ENCODE measurements around the gene CERS1.

The CERS1 gene

DNA sequence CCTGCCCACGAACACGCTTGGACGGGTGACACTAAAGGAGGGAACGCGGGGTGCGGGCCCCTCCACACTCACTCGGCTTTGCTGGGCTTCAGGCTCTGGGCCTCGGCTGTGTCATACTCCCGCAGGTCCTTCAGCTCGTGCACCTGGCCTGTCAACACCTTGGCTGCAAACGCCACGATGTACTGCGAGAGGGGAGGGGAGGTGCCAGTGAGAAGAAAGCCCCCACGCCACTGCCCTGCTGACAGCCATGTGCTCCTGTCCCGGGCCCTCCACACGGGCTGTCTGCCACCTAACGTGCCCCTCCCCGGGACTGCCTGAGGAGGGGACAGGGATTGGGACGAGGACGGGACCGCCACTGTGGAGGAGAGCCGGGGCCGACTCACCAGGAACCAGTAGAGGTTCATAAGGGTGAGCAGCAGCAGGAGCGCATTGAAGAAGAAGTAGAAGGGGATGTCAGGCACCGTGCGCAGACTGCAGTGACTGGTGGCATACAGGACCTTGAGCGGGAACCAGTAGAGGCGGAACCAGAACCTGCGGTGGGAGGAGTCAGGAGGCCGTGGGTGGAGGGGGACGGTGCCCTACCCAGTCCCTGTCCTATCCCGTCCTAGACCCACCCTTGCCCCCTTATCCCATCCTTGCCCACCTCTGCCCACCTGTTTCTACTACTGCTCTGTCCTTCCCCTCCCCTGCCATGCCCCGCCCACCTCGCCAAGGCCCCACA is 16.9 kb downstream of the CERS1 start:
- TF ChIP-seq SNAI2 (CRISPR knock-in tag; IDR thresholded peaks at IDR 0.05) (no peak), GLIS3 (CRISPR knock-in tag; IDR thresholded peaks at IDR 0.05) (no peak), ZNF70 (CRISPR knock-in tag; IDR thresholded peaks at IDR 0.05) (no peak), ISL1 (CRISPR knock-in tag; IDR thresholded peaks at IDR 0.05) (no peak), ESRRG (CRISPR knock-in tag; IDR thresholded peaks at IDR 0.05) (no peak), TCF4 (CRISPR knock-in tag; IDR thresholded peaks at IDR 0.05; ENCODE audit: borderline replicate concordance) (no peak), ZNF8 (CRISPR knock-in tag; IDR thresholded peaks at IDR 0.05) (no peak), ARNTL (CRISPR knock-in tag; IDR thresholded peaks at IDR 0.05; ENCODE audit: borderline replicate concordance, low read depth) (no peak), PPARA (CRISPR knock-in tag; IDR thresholded peaks at IDR 0.05; ENCODE audit: borderline replicate concordance) (no peak), OSR1 (CRISPR knock-in tag; IDR thresholded peaks at IDR 0.05) (no peak), TOX (CRISPR knock-in tag; IDR thresholded peaks at IDR 0.05; ENCODE audit: borderline replicate concordance) (no peak)
- TF ChIP-seq, protein P1, sequence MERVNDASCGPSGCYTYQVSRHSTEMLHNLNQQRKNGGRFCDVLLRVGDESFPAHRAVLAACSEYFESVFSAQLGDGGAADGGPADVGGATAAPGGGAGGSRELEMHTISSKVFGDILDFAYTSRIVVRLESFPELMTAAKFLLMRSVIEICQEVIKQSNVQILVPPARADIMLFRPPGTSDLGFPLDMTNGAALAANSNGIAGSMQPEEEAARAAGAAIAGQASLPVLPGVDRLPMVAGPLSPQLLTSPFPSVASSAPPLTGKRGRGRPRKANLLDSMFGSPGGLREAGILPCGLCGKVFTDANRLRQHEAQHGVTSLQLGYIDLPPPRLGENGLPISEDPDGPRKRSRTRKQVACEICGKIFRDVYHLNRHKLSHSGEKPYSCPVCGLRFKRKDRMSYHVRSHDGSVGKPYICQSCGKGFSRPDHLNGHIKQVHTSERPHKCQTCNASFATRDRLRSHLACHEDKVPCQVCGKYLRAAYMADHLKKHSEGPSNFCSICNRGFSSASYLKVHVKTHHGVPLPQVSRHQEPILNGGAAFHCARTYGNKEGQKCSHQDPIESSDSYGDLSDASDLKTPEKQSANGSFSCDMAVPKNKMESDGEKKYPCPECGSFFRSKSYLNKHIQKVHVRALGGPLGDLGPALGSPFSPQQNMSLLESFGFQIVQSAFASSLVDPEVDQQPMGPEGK (CRISPR knock-in tag; IDR thresholded peaks at IDR 0.05; ENCODE audit: borderline replicate concordance) = no peak
- TF ChIP-seq, protein P2, sequence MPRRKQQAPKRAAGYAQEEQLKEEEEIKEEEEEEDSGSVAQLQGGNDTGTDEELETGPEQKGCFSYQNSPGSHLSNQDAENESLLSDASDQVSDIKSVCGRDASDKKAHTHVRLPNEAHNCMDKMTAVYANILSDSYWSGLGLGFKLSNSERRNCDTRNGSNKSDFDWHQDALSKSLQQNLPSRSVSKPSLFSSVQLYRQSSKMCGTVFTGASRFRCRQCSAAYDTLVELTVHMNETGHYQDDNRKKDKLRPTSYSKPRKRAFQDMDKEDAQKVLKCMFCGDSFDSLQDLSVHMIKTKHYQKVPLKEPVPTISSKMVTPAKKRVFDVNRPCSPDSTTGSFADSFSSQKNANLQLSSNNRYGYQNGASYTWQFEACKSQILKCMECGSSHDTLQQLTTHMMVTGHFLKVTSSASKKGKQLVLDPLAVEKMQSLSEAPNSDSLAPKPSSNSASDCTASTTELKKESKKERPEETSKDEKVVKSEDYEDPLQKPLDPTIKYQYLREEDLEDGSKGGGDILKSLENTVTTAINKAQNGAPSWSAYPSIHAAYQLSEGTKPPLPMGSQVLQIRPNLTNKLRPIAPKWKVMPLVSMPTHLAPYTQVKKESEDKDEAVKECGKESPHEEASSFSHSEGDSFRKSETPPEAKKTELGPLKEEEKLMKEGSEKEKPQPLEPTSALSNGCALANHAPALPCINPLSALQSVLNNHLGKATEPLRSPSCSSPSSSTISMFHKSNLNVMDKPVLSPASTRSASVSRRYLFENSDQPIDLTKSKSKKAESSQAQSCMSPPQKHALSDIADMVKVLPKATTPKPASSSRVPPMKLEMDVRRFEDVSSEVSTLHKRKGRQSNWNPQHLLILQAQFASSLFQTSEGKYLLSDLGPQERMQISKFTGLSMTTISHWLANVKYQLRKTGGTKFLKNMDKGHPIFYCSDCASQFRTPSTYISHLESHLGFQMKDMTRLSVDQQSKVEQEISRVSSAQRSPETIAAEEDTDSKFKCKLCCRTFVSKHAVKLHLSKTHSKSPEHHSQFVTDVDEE (CRISPR knock-in tag; IDR thresholded peaks at IDR 0.05) = no peak
- TF ChIP-seq, protein P3, sequence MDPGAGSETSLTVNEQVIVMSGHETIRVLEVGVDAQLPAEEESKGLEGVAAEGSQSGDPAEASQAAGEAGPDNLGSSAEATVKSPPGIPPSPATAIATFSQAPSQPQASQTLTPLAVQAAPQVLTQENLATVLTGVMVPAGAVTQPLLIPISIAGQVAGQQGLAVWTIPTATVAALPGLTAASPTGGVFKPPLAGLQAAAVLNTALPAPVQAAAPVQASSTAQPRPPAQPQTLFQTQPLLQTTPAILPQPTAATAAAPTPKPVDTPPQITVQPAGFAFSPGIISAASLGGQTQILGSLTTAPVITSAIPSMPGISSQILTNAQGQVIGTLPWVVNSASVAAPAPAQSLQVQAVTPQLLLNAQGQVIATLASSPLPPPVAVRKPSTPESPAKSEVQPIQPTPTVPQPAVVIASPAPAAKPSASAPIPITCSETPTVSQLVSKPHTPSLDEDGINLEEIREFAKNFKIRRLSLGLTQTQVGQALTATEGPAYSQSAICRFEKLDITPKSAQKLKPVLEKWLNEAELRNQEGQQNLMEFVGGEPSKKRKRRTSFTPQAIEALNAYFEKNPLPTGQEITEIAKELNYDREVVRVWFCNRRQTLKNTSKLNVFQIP (CRISPR knock-in tag; IDR thresholded peaks at IDR 0.05; ENCODE audit: borderline replicate concordance, low read depth) = no peak
- peak; percentile 14 for ATAC-seq

DNA sequence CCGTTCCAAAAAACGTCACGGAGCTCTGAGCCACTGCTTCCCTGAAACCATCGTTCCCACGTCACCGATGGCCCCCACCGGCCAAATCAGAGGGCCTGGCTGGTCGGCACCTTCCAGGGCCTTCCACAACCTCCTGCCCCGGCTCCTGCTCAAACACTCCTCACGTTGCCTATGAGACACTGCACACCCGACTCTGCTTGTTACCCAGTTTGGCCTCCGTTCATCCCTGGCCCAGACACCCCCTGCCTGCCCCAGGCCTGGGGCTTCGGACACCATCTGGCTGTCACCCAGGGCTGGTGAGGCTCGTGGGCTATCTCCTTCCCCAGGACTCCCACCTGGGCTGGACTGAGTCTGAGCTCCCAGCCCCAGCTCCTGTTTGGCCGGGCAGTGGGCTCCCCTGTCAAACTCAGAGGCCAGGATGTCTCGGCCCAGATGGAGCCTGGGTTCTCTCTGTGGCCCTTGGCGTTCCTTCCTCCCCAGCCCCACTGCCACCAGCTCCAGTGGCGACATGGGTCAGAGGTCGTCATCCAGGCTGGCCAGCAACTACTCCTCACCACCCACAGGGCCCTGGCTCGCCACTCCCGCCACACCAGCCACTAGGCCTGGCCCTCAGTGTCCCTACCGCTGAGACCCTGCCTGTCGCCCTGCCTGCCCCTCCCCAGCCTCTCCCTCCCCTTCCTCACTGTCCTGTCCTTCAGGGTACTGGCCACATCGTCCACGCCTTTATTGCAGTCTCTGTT is 17.7 kb downstream of the CERS1 start:
- peak; percentile 7; the same call in 1 of the 3 replicates for ATAC-seq
- TF ChIP-seq CSDC2 (CRISPR knock-in tag; IDR thresholded peaks at IDR 0.05) = no peak
- TF ChIP-seq ZFP30 (CRISPR knock-in tag; IDR thresholded peaks at IDR 0.05) = no peak
- TF ChIP-seq SNAI2 (CRISPR knock-in tag; IDR thresholded peaks at IDR 0.05) = no peak
- TF ChIP-seq BACH2 (CRISPR knock-in tag; IDR thresholded peaks at IDR 0.05; ENCODE audit: borderline replicate concordance) = no peak
- TF ChIP-seq PPARA (CRISPR knock-in tag; IDR thresholded peaks at IDR 0.05; ENCODE audit: borderline replicate concordance) = no peak
- no peak for TF ChIP-seq ZFP3 (CRISPR knock-in tag; IDR thresholded peaks at IDR 0.05)
- TF ChIP-seq ZNF565 (CRISPR knock-in tag; conservative IDR thresholded peaks at IDR 0.05; ENCODE audit: low read depth) = no peak
- TF ChIP-seq, protein P2 (CRISPR knock-in tag; IDR thresholded peaks at IDR 0.05) = no peak
- no peak for TF ChIP-seq ZC3H10 (CRISPR knock-in tag; IDR thresholded peaks at IDR 0.05)
- TF ChIP-seq, protein P1 (CRISPR knock-in tag; IDR thresholded peaks at IDR 0.05; ENCODE audit: borderline replicate concordance) = no peak
- no peak for TF ChIP-seq TCF4 (CRISPR knock-in tag; IDR thresholded peaks at IDR 0.05; ENCODE audit: borderline replicate concordance)
- TF ChIP-seq, protein P3 (CRISPR knock-in tag; IDR thresholded peaks at IDR 0.05; ENCODE audit: borderline replicate concordance, low read depth) = no peak
- no peak for TF ChIP-seq ZNF8 (CRISPR knock-in tag; IDR thresholded peaks at IDR 0.05)
- TF ChIP-seq RARB (CRISPR knock-in tag; IDR thresholded peaks at IDR 0.05) = no peak
